Naive thymus-derived CD8-positive, alpha-beta T cell (primary cell): ENCODE measurements around the gene DIO1. TPM values are rescaled to one million over a fixed set of nuclear protein-coding genes. Genes with fewer than 3 reads are reported as not detected.

Source experiments
- ATAC-seq, 2 donors: fragments of 150-1000 bp; cut with Tn5 transposase in 1 of 2; sonication (Bioruptor Pico), chemical (Tn5 transposase) in 1 of 2; 1 replicate in 1 of 2; 2 replicates in 1 of 2; pipeline ENCODE4 v1.10.0; 2021; ENCODE audit warnings: mild to moderate bottlenecking in 2 of 2, moderate library complexity in 2 of 2
- POLR2A ChIA-PET: fragments of 350-600 bp; sonication (Branson Sonifier 250); formaldehyde crosslinking; loops from one replicate; lab custom pipeline; 2021; ENCODE audit warnings: antibody characterized with exemption; lab: Charles Lee
- DNase-seq, 10 donors: peaks; one replicate each; pipeline versions ENCODE4 v3.0.0 to v3.0.0-alpha.2; 2020 to 2022
- H3K27ac Mint-ChIP-seq, 10 donors: one replicate each; pipeline ENCODE4 v1.8.0; 2020 to 2022; ENCODE audit warnings: mild to moderate bottlenecking in 10 of 10, mixed read lengths in 10 of 10, moderate library complexity in 4 of 10, inconsistent platforms in 1 of 10
- H3K27me3 Mint-ChIP-seq, 5 donors: one replicate each; pipeline ENCODE4 v1.8.0; 2021 to 2022; ENCODE audit warnings: mixed read lengths in 5 of 5
- H3K36me3 Mint-ChIP-seq, 3 donors: one replicate each; pipeline ENCODE4 v1.8.0; 2020 to 2022; ENCODE audit warnings: mixed read lengths in 3 of 3, mild to moderate bottlenecking in 2 of 3, inconsistent platforms in 1 of 3
- H3K4me1 Mint-ChIP-seq, 4 donors: one replicate each; pipeline ENCODE4 v1.8.0; 2021 to 2022; ENCODE audit warnings: mixed read lengths in 4 of 4
- H3K4me3 Mint-ChIP-seq, 10 donors: one replicate each; pipeline ENCODE4 v1.8.0; 2020 to 2022; ENCODE audit warnings: mild to moderate bottlenecking in 10 of 10, mixed read lengths in 10 of 10, moderate library complexity in 6 of 10, inconsistent platforms in 1 of 10
- H3K9me3 Mint-ChIP-seq, 9 donors: one replicate each; pipeline ENCODE4 v1.8.0; 2020 to 2022; ENCODE audit warnings: mixed read lengths in 9 of 9, mild to moderate bottlenecking in 3 of 9, inconsistent platforms in 1 of 9, moderate library complexity in 1 of 9
- polyA plus RNA-seq, 3 donors: library from polyadenylated mRNA; unstranded; fragments of 300-500 nt; fragmentation: Illumina TruSeq; gene quantifications; one replicate each; pipeline ENCODE4 v1.2.3, GENCODE V29; 2021
- total RNA-seq, 8 experiments: library from RNA in 2 of 8; stranded (reverse) in 2 of 8; gene quantifications; one replicate each; pipeline ENCODE4 v1.2.3 and lab custom pipeline; 2021 to 2026

The DIO1 gene
- total and polyA plus RNA-seq, 5 experiments from 2014 or later = not detected

DNA sequence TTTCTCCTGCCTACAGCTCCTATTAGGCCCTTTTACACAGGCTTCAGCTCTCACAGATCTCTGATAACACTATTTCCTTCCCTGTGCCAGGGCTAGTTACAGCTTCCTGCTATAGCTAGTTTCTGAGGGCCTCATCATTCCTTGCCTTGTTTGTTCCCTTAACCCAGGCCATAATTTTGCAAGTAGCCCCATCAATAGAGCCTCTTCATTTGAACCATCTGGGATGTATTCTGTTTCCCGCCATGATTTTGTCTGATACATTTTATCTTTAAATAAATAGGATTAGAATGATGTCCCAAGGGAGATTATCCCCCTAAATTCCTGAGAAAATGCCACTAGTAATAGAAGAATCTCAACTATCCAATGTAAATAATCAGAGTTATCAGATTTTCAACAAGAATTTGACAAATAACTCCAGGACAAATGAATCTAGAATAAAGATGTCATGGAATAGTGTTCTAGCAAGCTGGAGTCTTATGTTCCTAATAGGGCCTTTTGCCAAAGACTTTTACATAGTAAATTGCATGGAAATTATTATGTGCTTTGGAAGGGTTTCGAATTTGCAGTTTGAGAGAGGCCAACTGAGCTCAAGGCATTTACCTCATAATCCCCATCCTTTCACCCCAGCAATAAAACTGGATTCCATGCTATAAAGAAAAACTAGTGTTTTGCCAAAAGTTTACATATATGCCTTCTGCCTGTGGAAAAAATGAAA, 35.4 kb downstream of the DIO1 start:
- Mint-ChIP-seq H3K4me1 (peaks cover 0 to 5% (median 1%) of the 10 kb centered on the region in 4 donors), H3K4me3 (no peak overlapping the region), H3K36me3 (peaks cover 0 to 60% (median 32%) of the 10 kb centered on the region in 3 donors), H3K27ac (peak overlapping the region in 5 of 10 donors; percentile 9 to 73 (median 37)), H3K27me3 (no peaks in the 10 kb centered on the region), H3K9me3 (peaks cover 0 to 2% (median 0%) of the 10 kb centered on the region in 9 donors)
- ATAC-seq = no peak
- no peak for DNase-seq
- POLR2A ChIA-PET = no interaction called here

- no peak overlapping the region for H3K4me3 Mint-ChIP-seq
- DNase-seq = no peak
- peaks cover 0 to 5% (median 1%) of the 10 kb centered on the region in 4 donors for H3K4me1 Mint-ChIP-seq
- POLR2A ChIA-PET = no interaction called here
- H3K27ac Mint-ChIP-seq = peak overlapping the region in 1 of 10 donors; percentile 49
- H3K36me3 Mint-ChIP-seq = peaks cover 0 to 59% (median 41%) of the 10 kb centered on the region in 3 donors
- H3K27me3 Mint-ChIP-seq = no peaks in the 10 kb centered on the region
- no peak for ATAC-seq
- H3K9me3 Mint-ChIP-seq = peaks cover 0 to 2% (median 0%) of the 10 kb centered on the region in 9 donors
Measured at GRCh38 chr1:53930932-53931331, 36.9 kb downstream of the DIO1 start.

DNA sequence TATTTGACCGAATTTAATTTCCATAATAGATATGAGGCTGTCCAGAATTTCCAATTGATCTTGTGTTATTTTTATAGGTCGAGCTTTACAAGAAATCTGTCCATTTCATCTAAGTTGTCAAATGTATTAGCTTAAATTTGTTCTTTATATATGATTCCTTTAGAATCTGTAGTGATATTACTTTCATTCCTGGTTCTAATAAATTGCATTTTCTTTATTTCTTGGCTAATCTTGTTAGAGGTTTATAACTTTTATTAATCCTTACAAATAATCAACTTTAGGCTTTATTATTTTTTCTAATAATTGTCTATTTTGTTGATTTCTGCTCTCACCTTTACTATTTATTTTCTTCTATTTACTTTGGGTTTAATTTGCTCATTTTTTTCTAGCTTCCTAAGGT, 37.5 kb downstream of the DIO1 start:
- no peak for DNase-seq
- peak overlapping the region in 2 of 10 donors; percentile 24 to 49 for H3K27ac Mint-ChIP-seq
- H3K36me3 Mint-ChIP-seq = peaks cover 0 to 63% (median 45%) of the 10 kb centered on the region in 3 donors
- H3K9me3 Mint-ChIP-seq = peaks cover 0 to 2% (median 0%) of the 10 kb centered on the region in 9 donors
- no peaks in the 10 kb centered on the region for H3K27me3 Mint-ChIP-seq
- no peak for ATAC-seq
- no peak overlapping the region for H3K4me3 Mint-ChIP-seq
- peaks cover 0 to 5% (median 2%) of the 10 kb centered on the region in 4 donors for H3K4me1 Mint-ChIP-seq
- POLR2A ChIA-PET = no interaction called here

- H3K4me3 Mint-ChIP-seq = no peak overlapping the region
- POLR2A ChIA-PET = no interaction called here
- H3K9me3 Mint-ChIP-seq = peaks cover 0 to 2% (median 0%) of the 10 kb centered on the region in 9 donors
- H3K36me3 Mint-ChIP-seq = peaks cover 0 to 65% (median 40%) of the 10 kb centered on the region in 3 donors
- no peak for DNase-seq
- no peaks in the 10 kb centered on the region for H3K27me3 Mint-ChIP-seq
- no peak for ATAC-seq
- H3K27ac Mint-ChIP-seq = no peak overlapping the region
- peaks cover 4 to 13% (median 5%) of the 10 kb centered on the region in 4 donors for H3K4me1 Mint-ChIP-seq
Measured at GRCh38 chr1:53934170-53934765, 40.3 kb downstream of the DIO1 start.

DNA sequence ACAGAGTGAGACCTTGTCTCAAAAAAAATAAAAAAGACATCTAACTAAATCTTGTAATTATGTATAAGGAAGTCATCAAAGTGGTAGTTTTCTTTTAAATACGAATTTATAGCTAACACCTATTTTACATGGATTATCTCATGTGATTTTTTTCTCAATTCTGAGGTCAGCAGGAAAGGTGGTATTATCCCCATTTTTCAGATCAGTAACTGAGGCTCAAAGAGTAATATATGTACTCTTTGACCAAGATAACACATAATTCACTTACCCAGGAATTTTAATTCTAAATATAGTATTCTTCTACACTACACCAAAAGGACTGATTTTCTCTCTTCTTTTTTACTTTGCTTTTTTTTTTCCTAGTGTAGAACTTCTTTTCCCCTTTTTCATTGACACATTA, 42.4 kb downstream of the DIO1 start:
- H3K27ac Mint-ChIP-seq = no peak overlapping the region

DNA sequence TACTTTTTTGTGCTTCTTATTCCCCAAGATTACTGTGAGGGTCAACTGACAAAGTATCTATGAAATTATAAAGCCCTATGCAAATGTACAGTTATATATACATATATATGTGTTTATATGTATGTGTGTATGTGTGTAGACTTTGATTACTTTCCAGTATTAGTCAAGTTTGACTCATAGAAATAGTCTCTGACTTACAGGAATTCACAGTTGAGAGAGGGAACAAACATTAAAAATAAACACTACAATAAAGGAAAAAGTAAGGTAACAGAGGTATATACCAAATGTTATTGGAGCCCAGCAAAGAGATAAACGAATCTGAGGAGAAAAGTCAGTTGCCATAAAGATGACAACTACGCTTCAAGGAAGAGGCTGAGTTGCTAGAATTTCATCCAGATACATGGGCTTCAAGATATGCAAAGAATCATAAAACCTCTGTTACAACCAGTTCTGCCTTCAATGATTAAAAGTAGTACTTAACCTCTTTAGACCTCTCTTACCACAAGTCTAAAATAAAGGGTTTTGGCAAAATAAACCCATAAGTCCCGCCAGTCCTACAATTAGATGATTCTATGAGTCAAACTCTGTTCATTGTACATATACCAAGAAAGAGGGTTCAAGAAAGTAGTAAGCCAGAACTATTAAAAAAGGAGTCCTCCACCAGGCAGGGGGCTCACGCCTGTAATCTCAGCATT, 44.3 kb downstream of the DIO1 start:
- H3K9me3 Mint-ChIP-seq = peaks cover 0 to 1% (median 0%) of the 10 kb centered on the region in 9 donors
- no peak overlapping the region for H3K4me3 Mint-ChIP-seq
- H3K36me3 Mint-ChIP-seq = peaks cover 0 to 49% (median 36%) of the 10 kb centered on the region in 3 donors
- H3K27ac Mint-ChIP-seq = no peak overlapping the region
- ATAC-seq = no peak
- DNase-seq = no peak
- peaks cover 14 to 29% (median 22%) of the 10 kb centered on the region in 4 donors for H3K4me1 Mint-ChIP-seq
- no peaks in the 10 kb centered on the region for H3K27me3 Mint-ChIP-seq
- POLR2A ChIA-PET = no interaction called here

More for the DNA sequence above, 42.4 kb downstream of the DIO1 start:
- peaks cover 5 to 17% (median 12%) of the 10 kb centered on the region in 4 donors for H3K4me1 Mint-ChIP-seq
- H3K9me3 Mint-ChIP-seq = peaks cover 0 to 2% (median 0%) of the 10 kb centered on the region in 9 donors
- no peak for ATAC-seq
- H3K27me3 Mint-ChIP-seq = no peaks in the 10 kb centered on the region
- no peak for DNase-seq
- no peak overlapping the region for H3K4me3 Mint-ChIP-seq
- POLR2A ChIA-PET = interaction anchor here (1.4 kb wide), 1 partner anchor 10 kb away, joined by 4 read pairs; the partner anchor contains the start of genes IFT25 and LRRC42
- H3K36me3 Mint-ChIP-seq = peaks cover 0 to 58% (median 40%) of the 10 kb centered on the region in 3 donors

GRCh38 chr1:53942127-53942957, 48.4 kb downstream of the DIO1 start:
- Mint-ChIP-seq H3K27ac (peak overlapping the region in 1 of 10 donors; percentile 20), H3K36me3 (peaks cover 0 to 27% (median 14%) of the 10 kb centered on the region in 3 donors), H3K27me3 (no peaks in the 10 kb centered on the region), H3K9me3 (no peaks in the 10 kb centered on the region), H3K4me1 (peaks cover 32 to 57% (median 51%) of the 10 kb centered on the region in 4 donors), H3K4me3 (peak overlapping the region in 4 of 10 donors; percentile 2 to 97 (median 28))
- DNase-seq (no peak), ATAC-seq (no peak)
- POLR2A ChIA-PET = interaction anchor here (0.6 kb wide), 1 partner anchor 293 kb away, joined by 3 read pairs; no protein-coding TSS in a partner anchor

- Mint-ChIP-seq H3K27me3 (no peaks in the 10 kb centered on the region), H3K4me1 (peaks cover 33 to 61% (median 54%) of the 10 kb centered on the region in 4 donors), H3K27ac (peak overlapping the region in 2 of 10 donors; percentile 20 to 33), H3K9me3 (no peaks in the 10 kb centered on the region), H3K4me3 (peak overlapping the region; percentile 32 to 98 (median 94)), H3K36me3 (peaks cover 0 to 20% (median 8%) of the 10 kb centered on the region in 3 donors)
- ATAC-seq (no peak), DNase-seq (no peak)
- POLR2A ChIA-PET = no interaction called here
Measured at GRCh38 chr1:53943090-53943489, 49.1 kb downstream of the DIO1 start.

DNA sequence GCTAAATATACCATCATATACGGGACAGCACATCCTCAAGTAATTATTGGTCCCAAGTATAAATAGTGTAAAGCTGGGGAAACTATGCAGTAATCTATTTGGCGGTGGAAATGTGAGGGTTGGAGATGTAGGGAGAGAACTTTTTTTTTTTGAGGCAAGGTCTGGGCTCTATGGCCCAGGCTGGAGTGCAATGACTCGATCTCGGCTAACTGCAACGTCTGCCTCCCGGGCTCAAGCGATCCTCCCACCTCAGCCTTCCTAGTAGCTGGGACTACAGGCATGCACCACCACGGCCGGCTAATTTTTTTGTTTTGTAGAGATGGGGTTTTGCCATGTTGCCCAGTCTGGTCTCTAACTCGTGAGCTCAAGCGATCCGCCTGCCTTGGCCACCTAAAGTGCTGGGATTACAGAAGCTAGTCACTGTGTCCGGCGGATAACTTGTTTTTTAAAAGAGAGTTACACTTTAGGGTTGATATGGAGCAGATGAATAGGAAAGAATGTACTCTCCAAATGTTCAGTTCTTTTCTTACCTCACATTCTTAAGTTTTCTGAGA, 49.6 kb downstream of the DIO1 start:
- no peak for ATAC-seq
- DNase-seq = no peak
- H3K27ac Mint-ChIP-seq = peak overlapping the region in 6 of 10 donors; percentile 4 to 71 (median 48)
- POLR2A ChIA-PET = interaction anchor here (0.6 to 3.2 kb wide), 3 partner anchors 54 to 106 kb away, joined by 3 to 24 read pairs (median 16); partner anchors contain the start of genes NDC1 and YIPF1
- H3K4me1 Mint-ChIP-seq = peaks cover 32 to 60% (median 58%) of the 10 kb centered on the region in 4 donors
- no peaks in the 10 kb centered on the region for H3K9me3 Mint-ChIP-seq
- no peaks in the 10 kb centered on the region for H3K27me3 Mint-ChIP-seq
- peaks cover 0 to 16% (median 3%) of the 10 kb centered on the region in 3 donors for H3K36me3 Mint-ChIP-seq
- peak overlapping the region; percentile 52 to 98 (median 96) for H3K4me3 Mint-ChIP-seq

- DNase-seq (peak in 1 of 10 donors; percentile 63), ATAC-seq (no peak)
- peaks cover 0 to 7% (median 0%) of the 10 kb centered on the region in 3 donors for H3K36me3 Mint-ChIP-seq
- H3K4me3 Mint-ChIP-seq = peak overlapping the region; percentile 93 to 98 (median 96)
- H3K27ac Mint-ChIP-seq = peak overlapping the region; percentile 83 to 98 (median 97)
- POLR2A ChIA-PET = interaction anchor here (0.5 to 3.2 kb wide), 7 partner anchors 21 to 467 kb away, joined by 3 to 24 read pairs (median 6); partner anchors contain the start of genes CYB5RL, MRPL37, NDC1 and TCEANC2
- no peaks in the 10 kb centered on the region for H3K9me3 Mint-ChIP-seq
- peaks cover 33 to 64% (median 60%) of the 10 kb centered on the region in 4 donors for H3K4me1 Mint-ChIP-seq
- H3K27me3 Mint-ChIP-seq = no peaks in the 10 kb centered on the region
Measured at GRCh38 chr1:53944469-53945182, 50.6 kb downstream of the DIO1 start.

- no peaks in the 10 kb centered on the region for H3K9me3 Mint-ChIP-seq
- ATAC-seq (no peak), DNase-seq (no peak)
- POLR2A ChIA-PET = interaction anchor here (0.5 to 3.2 kb wide), 10 partner anchors 9 to 466 kb away, joined by 3 to 24 read pairs (median 6); partner anchors contain the start of genes CYB5RL, MRPL37, NDC1 and TCEANC2
- peak overlapping the region; percentile 83 to 98 (median 97) for H3K27ac Mint-ChIP-seq
- peak overlapping the region; percentile 93 to 98 (median 96) for H3K4me3 Mint-ChIP-seq
- H3K4me1 Mint-ChIP-seq = peaks cover 32 to 65% (median 59%) of the 10 kb centered on the region in 4 donors
- H3K36me3 Mint-ChIP-seq = peaks cover 0 to 5% (median 0%) of the 10 kb centered on the region in 3 donors
- no peaks in the 10 kb centered on the region for H3K27me3 Mint-ChIP-seq
Measured at GRCh38 chr1:53945183-53945432, 51.1 kb downstream of the DIO1 start.
